IMR-90 (cell line): ENCODE measurements around the gene CXCL11. TPM values are rescaled to one million over a fixed set of nuclear protein-coding genes. Genes with fewer than 3 reads are reported as not detected.

Source experiments
- ATAC-seq: fragments of 200-7000 bp; cut with Tn5 transposase; 2 replicates; pipeline ENCODE4 v1.9.1; 2020; ENCODE audit warnings: low read depth, mild to moderate bottlenecking, moderate library complexity
- BruUV-seq: library from RNA; stranded (reverse); fragments of 400-500 nt; replicated peaks from 2 replicates; lab custom pipeline; 2021; lab: Mats Ljungman, UMichigan
- CTCF ChIA-PET: fragments of 300-600 bp; formaldehyde crosslinking; extraction: SDS; loops from one replicate; lab custom pipeline; 2021; ENCODE audit warnings: antibody characterized with exemption; lab: Yijun Ruan, JAX
- POLR2A ChIA-PET: fragments of 300-600 bp; sonication (Branson Sonifier 250); formaldehyde crosslinking; loops from one replicate; lab custom pipeline; 2022; ENCODE audit warnings: antibody characterized with exemption; ENCODE audit not compliant: unreplicated experiment; lab: Charles Lee
- DNase-seq: peaks from one replicate; pipeline ENCODE4 v3.0.0; 2013
- H2AFZ ChIP-seq: replicated peaks from 2 replicates; pipeline ENCODE3; 2013; ENCODE audit warnings: low read length, mild to moderate bottlenecking; ENCODE audit not compliant: poor library complexity
- H2AK5ac ChIP-seq: 2 replicates; pipeline ENCODE4 v1.6.1; 2013; ENCODE audit warnings: low read depth, low read length, inconsistent platforms
- H2AK9ac ChIP-seq: replicated peaks from 2 replicates; pipeline ENCODE3; 2013; ENCODE audit warnings: mild to moderate bottlenecking, low read depth, low read length, moderate library complexity; ENCODE audit not compliant: poor library complexity
- H2BK120ac ChIP-seq: 2 replicates; pipeline ENCODE4 v1.6.1; 2013; ENCODE audit warnings: low read depth, low read length, inconsistent platforms
- H2BK15ac ChIP-seq: 3 replicates; pipeline ENCODE4 v1.6.1; 2013; ENCODE audit warnings: low read depth, low read length, inconsistent platforms
- H2BK20ac ChIP-seq: 2 replicates; pipeline ENCODE4 v1.6.1; 2013; ENCODE audit warnings: low read depth, mild to moderate bottlenecking, inconsistent platforms, low read length, moderate library complexity
- H2BK5ac ChIP-seq: 2 replicates; pipeline ENCODE4 v1.6.1; 2013; ENCODE audit warnings: mild to moderate bottlenecking, low read depth, low read length, inconsistent platforms; ENCODE audit not compliant: poor library complexity, severe bottlenecking
- H3K14ac ChIP-seq: replicated peaks from 2 replicates; pipeline ENCODE4 v1.6.1; 2013; ENCODE audit warnings: low read depth, low read length, inconsistent platforms
- H3K18ac ChIP-seq: 2 replicates; pipeline ENCODE4 v1.6.1; 2013; ENCODE audit warnings: low read depth, low read length, control low read depth
- H3K23ac ChIP-seq: 2 replicates; pipeline ENCODE4 v1.6.1; 2013; ENCODE audit warnings: low read depth, low read length, inconsistent platforms
- H3K27ac ChIP-seq: 2 replicates; pipeline ENCODE4 v1.5.1; 2013; ENCODE audit warnings: mild to moderate bottlenecking, control low read depth, low read length; ENCODE audit not compliant: insufficient read depth
- H3K27me3 ChIP-seq: 2 replicates; pipeline ENCODE4 v1.6.1; 2013; ENCODE audit warnings: low read length; ENCODE audit not compliant: control insufficient read depth, insufficient read depth
- H3K36me3 ChIP-seq: 2 replicates; pipeline ENCODE4 v1.6.1; 2013; ENCODE audit warnings: low read length, mixed read lengths; ENCODE audit not compliant: control insufficient read depth, insufficient read depth
- H3K4ac ChIP-seq: 2 replicates; pipeline ENCODE4 v1.6.1; 2013; ENCODE audit warnings: low read depth, low read length, inconsistent platforms
- H3K4me1 ChIP-seq: 2 replicates; pipeline ENCODE4 v1.6.1; 2013; ENCODE audit warnings: low read length, mixed read lengths; ENCODE audit not compliant: control insufficient read depth, insufficient read depth
- H3K4me2 ChIP-seq: 2 replicates; pipeline ENCODE4 v1.6.1; 2013; ENCODE audit warnings: low read depth, mild to moderate bottlenecking, control low read depth, low read length, moderate library complexity
- H3K4me3 ChIP-seq: 2 replicates; pipeline ENCODE4 v1.5.1; 2013; ENCODE audit warnings: low read depth, mild to moderate bottlenecking, control low read depth, low read length, moderate library complexity; ENCODE audit not compliant: insufficient read depth
- H3K56ac ChIP-seq: 2 replicates; pipeline ENCODE4 v1.6.1; 2013; ENCODE audit warnings: low read length, inconsistent platforms; ENCODE audit not compliant: insufficient read depth; ENCODE audit errors: extremely low read depth
- H3K79me1 ChIP-seq, 2 experiments: 2 replicates each; pipeline ENCODE4 v1.6.1; 2013; ENCODE audit warnings: low read length in 2 of 2, inconsistent platforms in 1 of 2, low read depth in 1 of 2
- H3K9ac ChIP-seq: 2 replicates; pipeline ENCODE4 v1.6.1; 2013; ENCODE audit warnings: low read depth, low read length, control low read depth
- H3K9me1 ChIP-seq: 2 replicates; pipeline ENCODE4 v1.6.1; 2013; ENCODE audit warnings: low read length, inconsistent platforms; ENCODE audit not compliant: insufficient read depth
- H3K9me3 ChIP-seq: 2 replicates; pipeline ENCODE4 v1.6.1; 2013; ENCODE audit warnings: low read length; ENCODE audit not compliant: control insufficient read depth, insufficient read depth
- H4K20me1 ChIP-seq: 2 replicates; pipeline ENCODE4 v1.6.1; 2013; ENCODE audit warnings: low read length, inconsistent platforms; ENCODE audit not compliant: insufficient read depth
- H4K5ac ChIP-seq: 2 replicates; pipeline ENCODE4 v1.6.1; 2013; ENCODE audit warnings: mild to moderate bottlenecking, low read depth, low read length, control low read depth
- H4K8ac ChIP-seq, 2 experiments: 2 replicates each; pipeline ENCODE4 v1.6.1; 2013; ENCODE audit warnings: low read depth in 2 of 2, low read length in 2 of 2, control low read depth in 1 of 2, inconsistent platforms in 1 of 2
- H4K91ac ChIP-seq: 2 replicates; pipeline ENCODE4 v1.6.1; 2013; ENCODE audit warnings: low read depth, low read length, inconsistent platforms; ENCODE audit not compliant: insufficient read depth
- BHLHE40 ChIP-seq: fragments of 150-350 bp; IDR thresholded peaks from 2 replicates; pipeline ENCODE4 v1.6.1; 2016; ENCODE audit warnings: mild to moderate bottlenecking, low read depth, low read length
- CEBPB ChIP-seq: IDR thresholded peaks from 2 replicates; pipeline ENCODE4 v1.6.1; 2012; ENCODE audit warnings: low read depth, low read length, improper control_type of control experiment
- CHD1 ChIP-seq: IDR thresholded peaks from 2 replicates; pipeline ENCODE4 v1.6.1; 2012; ENCODE audit warnings: low read depth, low read length, improper control_type of control experiment
- FOS ChIP-seq: fragments of 150-350 bp; IDR thresholded peaks from 2 replicates; pipeline ENCODE4 v1.6.1; 2016; ENCODE audit warnings: low read depth, low read length
- MAZ ChIP-seq: IDR thresholded peaks from 2 replicates; pipeline ENCODE4 v1.6.1; 2012; ENCODE audit warnings: low read depth, mild to moderate bottlenecking, low read length, improper control_type of control experiment, moderate library complexity, borderline replicate concordance
- MXI1 ChIP-seq: IDR thresholded peaks from 2 replicates; pipeline ENCODE4 v1.6.1; 2012; ENCODE audit warnings: low read depth, mild to moderate bottlenecking, low read length, moderate library complexity, borderline replicate concordance
- NFE2L2 ChIP-seq: fragments of 150-350 bp; IDR thresholded peaks from 2 replicates; pipeline ENCODE4 v1.6.1; 2016; ENCODE audit warnings: low read depth, mild to moderate bottlenecking, low read length
- POLR2A ChIP-seq: IDR thresholded peaks from 2 replicates; pipeline ENCODE4 v1.6.1; 2012; ENCODE audit warnings: mild to moderate bottlenecking, low read depth, low read length
- RAD21 ChIP-seq: IDR thresholded peaks from 2 replicates; pipeline ENCODE4 v1.6.1; 2012; ENCODE audit warnings: low read length, improper control_type of control experiment
- RCOR1 ChIP-seq: IDR thresholded peaks from 2 replicates; pipeline ENCODE4 v1.6.1; 2012; ENCODE audit warnings: mild to moderate bottlenecking, low read length, improper control_type of control experiment; ENCODE audit not compliant: insufficient replicate concordance
- SMC3 ChIP-seq: fragments of 150-350 bp; IDR thresholded peaks from 2 replicates; pipeline ENCODE4 v1.6.1; 2016; ENCODE audit warnings: low read depth, mild to moderate bottlenecking, antibody characterized with exemption, low read length, moderate library complexity
- WGBS, 2 experiments: methylation state at CpG; one replicate each; pipeline versions ENCODE4 v1.1.5 to v1.1.7; 2013; ENCODE audit warnings: missing lambda C conversion rate in 2 of 2; ENCODE audit not compliant: insufficient read length in 1 of 2; ENCODE audit errors: extremely low coverage in 2 of 2; 5-methylcytosine and 5-hydroxymethylcytosine counted together
- dilution Hi-C: fragments of 300-500 bp; cut with HindIII; formaldehyde crosslinking; loops from one replicate; pipeline ENCODE4 v1.14.3; 2018; ENCODE audit warnings: low sequenced_read_pairs; ENCODE audit not compliant: unreplicated experiment
- in situ Hi-C: fragments of 300-500 bp; cut with MboI; formaldehyde crosslinking; loops from 3 replicates; pipeline ENCODE4 v1.14.3; 2019; ENCODE audit warnings: low sequenced_read_pairs, inconsistent platforms, mixed read lengths
- intact Hi-C: fragments of 100-400 bp; cut with micrococcal nuclease; formaldehyde crosslinking; loops from 2 replicates; pipeline ENCODE4 v1.10.0; 2022
- polyA plus RNA-seq, 3 experiments: library from polyadenylated mRNA; depleted of rRNA; stranded (reverse); fragments of >200 nt; gene quantifications; 2 replicates each; pipeline ENCODE4 v1.2.3, GENCODE V29; 2012; ENCODE audit warnings: low replicate concordance in 1 of 3
- total RNA-seq: library from RNA; depleted of rRNA; stranded (reverse); fragments of >200 nt; gene quantifications from 2 replicates; pipeline ENCODE4 v1.2.3, GENCODE V29; 2012
- TF ChIP-seq, protein P1 (sequence below): conservative IDR thresholded peaks from 2 replicates; pipeline ENCODE4 v1.5.1; 2012; ENCODE audit warnings: mild to moderate bottlenecking, low read depth, low read length, improper control_type of control experiment
- TF ChIP-seq, protein P2 (sequence below): fragments of 150-350 bp; IDR thresholded peaks from 2 replicates; pipeline ENCODE4 v1.6.1; 2017; ENCODE audit warnings: mild to moderate bottlenecking, antibody characterized with exemption, low read length, low read depth
- TF ChIP-seq, protein P3 (sequence below): fragments of 150-350 bp; IDR thresholded peaks from 2 replicates; pipeline ENCODE4 v1.6.1; 2016; ENCODE audit warnings: low read depth, mild to moderate bottlenecking, low read length, moderate library complexity, borderline replicate concordance

CXCL11 gene
- total and polyA plus RNA-seq, 2 of the 4 experiments (the other 2 are of a cell fraction) = under 0.01 TPM; not detected in 1

DNA sequence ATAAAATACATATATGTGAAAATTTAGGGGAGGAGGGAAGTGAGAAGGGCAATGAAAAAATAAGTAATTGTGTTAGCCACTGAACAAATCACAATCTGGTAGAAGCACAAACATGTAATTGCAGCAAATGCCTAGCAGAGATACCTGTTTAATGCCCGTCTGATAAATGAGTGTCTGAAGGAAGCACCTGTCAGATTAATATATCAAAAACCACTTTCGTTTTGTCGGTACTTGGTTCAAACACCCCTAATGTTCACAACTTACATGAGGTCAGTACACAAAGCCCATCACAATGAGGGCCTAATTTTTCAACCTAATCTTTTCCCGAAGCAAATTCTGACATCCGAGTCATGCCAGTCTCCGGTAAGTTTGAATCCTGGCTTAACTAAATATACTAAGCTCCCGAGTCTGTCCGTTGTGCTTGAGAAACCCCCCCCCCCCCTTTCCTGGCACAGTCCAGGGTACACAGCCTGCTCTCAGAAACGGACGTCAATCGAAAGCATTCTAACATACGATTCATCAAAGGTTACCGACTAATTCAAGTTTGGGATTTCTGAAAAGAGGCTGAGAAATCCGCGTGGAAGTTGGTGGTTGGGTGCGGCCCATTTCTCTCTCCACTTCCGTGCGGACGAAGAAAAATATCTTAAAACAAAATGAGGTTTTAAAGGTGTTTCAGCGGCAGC, 45.9 kb downstream of the CXCL11 start:
- intact Hi-C loops = loop anchor here (1.0 kb wide), 2 partner anchors 74 to 158 kb away; partner anchors contain the start of gene NUP54
- in situ Hi-C loops = no loop called here
- no peaks in the 10 kb centered on the region for H3K27me3 ChIP-seq
- WGBS, 2 experiments = 0% methylated on average over 3 of the region's 20 CpGs; no CpG with 5 or more reads in 1 of the 2 experiments
- peak overlapping the region; percentile 86 for H3K4me3 ChIP-seq
- H3K23ac ChIP-seq = peak overlapping the region; percentile 50
- peak overlapping the region; percentile 67; the same call in 1 of the 2 replicates for H3K56ac ChIP-seq
- peak overlapping the region; percentile 1; the same call in 1 of the 2 replicates for H2AK5ac ChIP-seq
- BruUV-seq = no TSS peak
- peak overlapping the region; percentile 87 for H3K4ac ChIP-seq
- peak overlapping the region; percentile 98 for H3K4me2 ChIP-seq
- peaks cover 12 to 50% of the 10 kb centered on the region in 2 experiments; a peak in 3 of 4 replicates for H3K79me1 ChIP-seq
- no peaks in the 10 kb centered on the region for H3K9me3 ChIP-seq
- peak overlapping the region; percentile 4 for H2BK5ac ChIP-seq
- H2AK9ac ChIP-seq = peak overlapping the region; percentile 87
- TF ChIP-seq, protein P1, sequence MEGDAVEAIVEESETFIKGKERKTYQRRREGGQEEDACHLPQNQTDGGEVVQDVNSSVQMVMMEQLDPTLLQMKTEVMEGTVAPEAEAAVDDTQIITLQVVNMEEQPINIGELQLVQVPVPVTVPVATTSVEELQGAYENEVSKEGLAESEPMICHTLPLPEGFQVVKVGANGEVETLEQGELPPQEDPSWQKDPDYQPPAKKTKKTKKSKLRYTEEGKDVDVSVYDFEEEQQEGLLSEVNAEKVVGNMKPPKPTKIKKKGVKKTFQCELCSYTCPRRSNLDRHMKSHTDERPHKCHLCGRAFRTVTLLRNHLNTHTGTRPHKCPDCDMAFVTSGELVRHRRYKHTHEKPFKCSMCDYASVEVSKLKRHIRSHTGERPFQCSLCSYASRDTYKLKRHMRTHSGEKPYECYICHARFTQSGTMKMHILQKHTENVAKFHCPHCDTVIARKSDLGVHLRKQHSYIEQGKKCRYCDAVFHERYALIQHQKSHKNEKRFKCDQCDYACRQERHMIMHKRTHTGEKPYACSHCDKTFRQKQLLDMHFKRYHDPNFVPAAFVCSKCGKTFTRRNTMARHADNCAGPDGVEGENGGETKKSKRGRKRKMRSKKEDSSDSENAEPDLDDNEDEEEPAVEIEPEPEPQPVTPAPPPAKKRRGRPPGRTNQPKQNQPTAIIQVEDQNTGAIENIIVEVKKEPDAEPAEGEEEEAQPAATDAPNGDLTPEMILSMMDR = no peak
- TF ChIP-seq RCOR1 (no peak), FOS (no peak), CEBPB (no peak), SMC3 (no peak), RAD21 (no peak), MXI1 (no peak), NFE2L2 (no peak), POLR2A (no peak), BHLHE40 (no peak), CHD1 (no peak), MAZ (no peak)
- TF ChIP-seq, protein P2, sequence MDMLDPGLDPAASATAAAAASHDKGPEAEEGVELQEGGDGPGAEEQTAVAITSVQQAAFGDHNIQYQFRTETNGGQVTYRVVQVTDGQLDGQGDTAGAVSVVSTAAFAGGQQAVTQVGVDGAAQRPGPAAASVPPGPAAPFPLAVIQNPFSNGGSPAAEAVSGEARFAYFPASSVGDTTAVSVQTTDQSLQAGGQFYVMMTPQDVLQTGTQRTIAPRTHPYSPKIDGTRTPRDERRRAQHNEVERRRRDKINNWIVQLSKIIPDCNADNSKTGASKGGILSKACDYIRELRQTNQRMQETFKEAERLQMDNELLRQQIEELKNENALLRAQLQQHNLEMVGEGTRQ = no peak
- TF ChIP-seq, protein P3, sequence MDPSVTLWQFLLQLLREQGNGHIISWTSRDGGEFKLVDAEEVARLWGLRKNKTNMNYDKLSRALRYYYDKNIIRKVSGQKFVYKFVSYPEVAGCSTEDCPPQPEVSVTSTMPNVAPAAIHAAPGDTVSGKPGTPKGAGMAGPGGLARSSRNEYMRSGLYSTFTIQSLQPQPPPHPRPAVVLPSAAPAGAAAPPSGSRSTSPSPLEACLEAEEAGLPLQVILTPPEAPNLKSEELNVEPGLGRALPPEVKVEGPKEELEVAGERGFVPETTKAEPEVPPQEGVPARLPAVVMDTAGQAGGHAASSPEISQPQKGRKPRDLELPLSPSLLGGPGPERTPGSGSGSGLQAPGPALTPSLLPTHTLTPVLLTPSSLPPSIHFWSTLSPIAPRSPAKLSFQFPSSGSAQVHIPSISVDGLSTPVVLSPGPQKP = no peak
- H3K9me1 ChIP-seq = peaks cover 13% of the 10 kb centered on the region
- dilution Hi-C loops = no loop called here
- H3K18ac ChIP-seq = no peak overlapping the region
- no peak overlapping the region for H2BK15ac ChIP-seq
- peak overlapping the region; percentile 65 for H4K5ac ChIP-seq
- H3K36me3 ChIP-seq = no peaks in the 10 kb centered on the region
- CTCF ChIA-PET = interaction anchor here (1.3 kb wide), 1 partner anchor 98 kb away, joined by 4 read pairs; no protein-coding TSS in a partner anchor
- H4K91ac ChIP-seq = 0 out of 2 replicates have a peak overlapping the region, but pooled peaks have one; percentile 72
- no peak overlapping the region for H2AFZ ChIP-seq
- ATAC-seq (no peak), DNase-seq (peak; percentile 15)
- H3K4me1 ChIP-seq = peaks cover 2% of the 10 kb centered on the region
- peak overlapping the region; percentile 84 for H3K27ac ChIP-seq
- peak overlapping the region; percentile 89 for H3K9ac ChIP-seq
- H2BK20ac ChIP-seq = no peak overlapping the region
- H4K8ac ChIP-seq = peak overlapping the region; percentile 86 to 92
- POLR2A ChIA-PET = interaction anchor here (0.6 kb wide), 1 partner anchor 10 kb away, joined by 3 read pairs; no protein-coding TSS in a partner anchor
- peak overlapping the region; percentile 82 for H3K14ac ChIP-seq
- H4K20me1 ChIP-seq = peaks cover 26% of the 10 kb centered on the region
- H2BK120ac ChIP-seq = no peak overlapping the region
